GM19099 (cell line): ENCODE data around the gene LRP5.

Source experiments
- POLR2A ChIP-seq: IDR thresholded peaks from 3 replicates; pipeline ENCODE4 v1.6.1; 2011; ENCODE audit warnings: low read depth; ENCODE audit not compliant: insufficient read length; ENCODE audit errors: extremely low read depth

Gene LRP5

GRCh38 chr11:68314203-68315170 lies 2.1 kb downstream of the LRP5 start:
- TF ChIP-seq POLR2A, result no peak

GRCh38 chr11:68315171-68315920 lies 3.0 kb downstream of the LRP5 start:
- TF ChIP-seq POLR2A, result no peak

GRCh38 chr11:68317147-68317785 lies 4.9 kb downstream of the LRP5 start:
- TF ChIP-seq POLR2A, result no peak

GRCh38 chr11:68321293-68322051 lies 9.1 kb downstream of the LRP5 start:
- no peak for TF ChIP-seq POLR2A

GRCh38 chr11:68322052-68322430 lies 9.7 kb downstream of the LRP5 start:
- no peak for TF ChIP-seq POLR2A

- TF ChIP-seq POLR2A, result no peak
Observed at GRCh38 chr11:68324241-68324640, 11.8 kb downstream of the LRP5 start.

GRCh38 chr11:68324695-68325094 lies 12.3 kb downstream of the LRP5 start:
- TF ChIP-seq POLR2A, result no peak

- no peak for TF ChIP-seq POLR2A
Observed at GRCh38 chr11:68325183-68325906, 13.0 kb downstream of the LRP5 start.

GRCh38 chr11:68325907-68326220 lies 13.5 kb downstream of the LRP5 start:
- TF ChIP-seq POLR2A, result no peak

GRCh38 chr11:68326334-68327215 lies 14.2 kb downstream of the LRP5 start:
- no peak for TF ChIP-seq POLR2A

GRCh38 chr11:68327586-68328370 lies 15.4 kb downstream of the LRP5 start:
- TF ChIP-seq POLR2A, result no peak

- TF ChIP-seq POLR2A, result no peak
Observed at GRCh38 chr11:68328374-68329091, 16.1 kb downstream of the LRP5 start.

GRCh38 chr11:68329536-68329935 lies 17.1 kb downstream of the LRP5 start:
- TF ChIP-seq POLR2A, result no peak
